Activated naive CD8-positive, alpha-beta T cell treated with anti-CD3 and anti-CD28 coated beads, Interleukin-2, amount 10 ng/mL, durations not matched to agents 7 days and 5 days (primary cell): ENCODE measurements around the gene MAPK10. TPM values are rescaled to one million over a fixed set of nuclear protein-coding genes. Genes with fewer than 3 reads are reported as not detected.

Source experiments
- ATAC-seq: fragments of 150-1000 bp; cut with Tn5 transposase; one replicate; pipeline ENCODE4 v1.10.0; 2021; ENCODE audit warnings: low read depth, moderate library complexity
- POLR2A ChIA-PET: fragments of 350-600 bp; sonication (Branson Sonifier 250); formaldehyde crosslinking; loops from one replicate; lab custom pipeline; 2021; ENCODE audit warnings: antibody characterized with exemption; lab: Charles Lee
- DNase-seq: peaks from one replicate; pipeline ENCODE4 v3.0.0; 2021
- H3K27ac Mint-ChIP-seq: one replicate; pipeline ENCODE4 v1.8.0; 2022; ENCODE audit warnings: mild to moderate bottlenecking, mixed read lengths
- H3K27me3 Mint-ChIP-seq: one replicate; pipeline ENCODE4 v1.8.0; 2022; ENCODE audit warnings: mild to moderate bottlenecking, moderate library complexity, mixed read lengths
- H3K36me3 Mint-ChIP-seq: one replicate; pipeline ENCODE4 v1.8.0; 2021; ENCODE audit warnings: mild to moderate bottlenecking, mixed read lengths
- H3K4me1 Mint-ChIP-seq: one replicate; pipeline ENCODE4 v1.8.0; 2021; ENCODE audit warnings: mixed read lengths
- H3K4me3 Mint-ChIP-seq: one replicate; pipeline ENCODE4 v1.8.0; 2022; ENCODE audit warnings: mild to moderate bottlenecking, moderate library complexity, mixed read lengths
- H3K9me3 Mint-ChIP-seq: one replicate; pipeline ENCODE4 v1.8.0; 2021; ENCODE audit warnings: mixed read lengths
- total RNA-seq, 2 experiments: library from RNA; stranded (reverse); gene quantifications; one replicate each; pipeline ENCODE4 v1.2.3, GENCODE V29; 2021

The MAPK10 gene
- total RNA-seq, 2 experiments from 2014 or later, result not detected

GRCh38 chr4:86014599-86014998 lies 345.3 kb downstream of the MAPK10 start:
- H3K27ac Mint-ChIP-seq, result no peak overlapping the region
- no peak for DNase-seq
- no peak for ATAC-seq

GRCh38 chr4:86013621-86014020 lies 346.2 kb downstream of the MAPK10 start:
- Mint-ChIP-seq H3K4me1 (no peaks in the 10 kb centered on the region), H3K4me3 (no peak overlapping the region), H3K36me3 (no peaks in the 10 kb centered on the region), H3K9me3 (no peaks in the 10 kb centered on the region), H3K27ac (no peak overlapping the region), H3K27me3 (no peaks in the 10 kb centered on the region)
- ATAC-seq, result no peak
- POLR2A ChIA-PET, result no interaction called here
- no peak for DNase-seq

More at GRCh38 chr4:86014599-86014998, 345.3 kb downstream of the MAPK10 start:
- no peaks in the 10 kb centered on the region for H3K4me1 Mint-ChIP-seq
- H3K36me3 Mint-ChIP-seq, result no peaks in the 10 kb centered on the region
- no peaks in the 10 kb centered on the region for H3K27me3 Mint-ChIP-seq
- H3K4me3 Mint-ChIP-seq, result no peak overlapping the region
- no peaks in the 10 kb centered on the region for H3K9me3 Mint-ChIP-seq
- POLR2A ChIA-PET, result no interaction called here

- POLR2A ChIA-PET, result no interaction called here
- H3K36me3 Mint-ChIP-seq, result no peaks in the 10 kb centered on the region
- H3K27ac Mint-ChIP-seq, result no peak overlapping the region
- no peaks in the 10 kb centered on the region for H3K4me1 Mint-ChIP-seq
- no peak overlapping the region for H3K4me3 Mint-ChIP-seq
- ATAC-seq (no peak), DNase-seq (no peak)
- no peaks in the 10 kb centered on the region for H3K27me3 Mint-ChIP-seq
- no peaks in the 10 kb centered on the region for H3K9me3 Mint-ChIP-seq
These were observed 348.7 kb downstream of the MAPK10 start for GRCh38 chr4:86011117-86011516.

GRCh38 chr4:86007042-86007441 lies 352.8 kb downstream of the MAPK10 start:
- no peaks in the 10 kb centered on the region for H3K27me3 Mint-ChIP-seq
- POLR2A ChIA-PET, result no interaction called here
- peaks cover 1% of the 10 kb centered on the region for H3K9me3 Mint-ChIP-seq
- H3K4me3 Mint-ChIP-seq, result no peak overlapping the region
- H3K4me1 Mint-ChIP-seq, result no peaks in the 10 kb centered on the region
- H3K27ac Mint-ChIP-seq, result no peak overlapping the region
- no peaks in the 10 kb centered on the region for H3K36me3 Mint-ChIP-seq
- ATAC-seq, result no peak
- no peak for DNase-seq

GRCh38 chr4:86006057-86006456 lies 353.8 kb downstream of the MAPK10 start:
- H3K27me3 Mint-ChIP-seq, result no peaks in the 10 kb centered on the region
- no peaks in the 10 kb centered on the region for H3K36me3 Mint-ChIP-seq
- ATAC-seq (no peak), DNase-seq (no peak)
- POLR2A ChIA-PET, result no interaction called here
- peaks cover 1% of the 10 kb centered on the region for H3K9me3 Mint-ChIP-seq
- H3K4me3 Mint-ChIP-seq, result no peak overlapping the region
- H3K27ac Mint-ChIP-seq, result no peak overlapping the region
- H3K4me1 Mint-ChIP-seq, result no peaks in the 10 kb centered on the region

- H3K27ac Mint-ChIP-seq, result no peak overlapping the region
- DNase-seq, result no peak
- H3K27me3 Mint-ChIP-seq, result no peaks in the 10 kb centered on the region
- H3K4me1 Mint-ChIP-seq, result no peaks in the 10 kb centered on the region
- H3K4me3 Mint-ChIP-seq, result no peak overlapping the region
- ATAC-seq, result no peak
- POLR2A ChIA-PET, result no interaction called here
- H3K9me3 Mint-ChIP-seq, result peaks cover 1% of the 10 kb centered on the region
- no peaks in the 10 kb centered on the region for H3K36me3 Mint-ChIP-seq
These were observed 355.8 kb downstream of the MAPK10 start for GRCh38 chr4:86004030-86004429.

GRCh38 chr4:86001591-86001990 lies 358.3 kb downstream of the MAPK10 start:
- H3K4me3 Mint-ChIP-seq, result no peak overlapping the region
- DNase-seq, result no peak
- H3K27me3 Mint-ChIP-seq, result no peaks in the 10 kb centered on the region

GRCh38 chr4:85995361-85995760 lies 364.5 kb downstream of the MAPK10 start:
- no peaks in the 10 kb centered on the region for H3K4me1 Mint-ChIP-seq
- H3K9me3 Mint-ChIP-seq, result no peaks in the 10 kb centered on the region
- H3K4me3 Mint-ChIP-seq, result no peak overlapping the region
- H3K27me3 Mint-ChIP-seq, result no peaks in the 10 kb centered on the region
- ATAC-seq, result no peak
- H3K27ac Mint-ChIP-seq, result no peak overlapping the region
- POLR2A ChIA-PET, result no interaction called here
- no peak for DNase-seq
- no peaks in the 10 kb centered on the region for H3K36me3 Mint-ChIP-seq

More at GRCh38 chr4:86001591-86001990, 358.3 kb downstream of the MAPK10 start:
- H3K27ac Mint-ChIP-seq, result no peak overlapping the region
- H3K9me3 Mint-ChIP-seq, result peaks cover 1% of the 10 kb centered on the region
- POLR2A ChIA-PET, result no interaction called here
- no peak for ATAC-seq
- no peaks in the 10 kb centered on the region for H3K36me3 Mint-ChIP-seq
- H3K4me1 Mint-ChIP-seq, result no peaks in the 10 kb centered on the region

GRCh38 chr4:85994576-85994975 lies 365.3 kb downstream of the MAPK10 start:
- Mint-ChIP-seq H3K27ac (no peak overlapping the region), H3K9me3 (no peaks in the 10 kb centered on the region), H3K36me3 (no peaks in the 10 kb centered on the region), H3K4me3 (no peak overlapping the region), H3K4me1 (no peaks in the 10 kb centered on the region), H3K27me3 (no peaks in the 10 kb centered on the region)
- no peak for DNase-seq
- ATAC-seq, result no peak
- POLR2A ChIA-PET, result no interaction called here

- Mint-ChIP-seq H3K27ac (no peak overlapping the region), H3K4me1 (no peaks in the 10 kb centered on the region), H3K36me3 (no peaks in the 10 kb centered on the region), H3K9me3 (no peaks in the 10 kb centered on the region), H3K4me3 (no peak overlapping the region), H3K27me3 (no peaks in the 10 kb centered on the region)
- DNase-seq (no peak), ATAC-seq (no peak)
- POLR2A ChIA-PET, result no interaction called here
These were observed 366.2 kb downstream of the MAPK10 start for GRCh38 chr4:85993641-85994040.

- POLR2A ChIA-PET, result no interaction called here
- no peak overlapping the region for H3K4me3 Mint-ChIP-seq
- H3K4me1 Mint-ChIP-seq, result no peaks in the 10 kb centered on the region
- H3K36me3 Mint-ChIP-seq, result no peaks in the 10 kb centered on the region
- ATAC-seq (no peak), DNase-seq (no peak)
- H3K27ac Mint-ChIP-seq, result no peak overlapping the region
- H3K27me3 Mint-ChIP-seq, result no peaks in the 10 kb centered on the region
- no peaks in the 10 kb centered on the region for H3K9me3 Mint-ChIP-seq
These were observed 373.6 kb downstream of the MAPK10 start for GRCh38 chr4:85986266-85986665.

- POLR2A ChIA-PET, result no interaction called here
- H3K4me3 Mint-ChIP-seq, result no peak overlapping the region
- no peaks in the 10 kb centered on the region for H3K4me1 Mint-ChIP-seq
These were observed 380.6 kb downstream of the MAPK10 start for GRCh38 chr4:85979276-85979675.

GRCh38 chr4:85970535-85970934 lies 389.3 kb downstream of the MAPK10 start:
- H3K9me3 Mint-ChIP-seq, result no peaks in the 10 kb centered on the region
- no peak overlapping the region for H3K4me3 Mint-ChIP-seq
- no peaks in the 10 kb centered on the region for H3K36me3 Mint-ChIP-seq
- H3K4me1 Mint-ChIP-seq, result no peaks in the 10 kb centered on the region
- no peaks in the 10 kb centered on the region for H3K27me3 Mint-ChIP-seq
- no peak for ATAC-seq
- POLR2A ChIA-PET, result no interaction called here
- no peak overlapping the region for H3K27ac Mint-ChIP-seq
- DNase-seq, result no peak

More at GRCh38 chr4:85979276-85979675, 380.6 kb downstream of the MAPK10 start:
- DNase-seq, result no peak
- no peaks in the 10 kb centered on the region for H3K36me3 Mint-ChIP-seq
- H3K27ac Mint-ChIP-seq, result no peak overlapping the region
- no peaks in the 10 kb centered on the region for H3K9me3 Mint-ChIP-seq
- no peak for ATAC-seq
- H3K27me3 Mint-ChIP-seq, result no peaks in the 10 kb centered on the region

- Mint-ChIP-seq H3K27ac (no peak overlapping the region), H3K9me3 (no peaks in the 10 kb centered on the region), H3K4me1 (no peaks in the 10 kb centered on the region), H3K36me3 (no peaks in the 10 kb centered on the region), H3K4me3 (no peak overlapping the region), H3K27me3 (no peaks in the 10 kb centered on the region)
- DNase-seq, result no peak
- POLR2A ChIA-PET, result no interaction called here
- no peak for ATAC-seq
These were observed 390.7 kb downstream of the MAPK10 start for GRCh38 chr4:85968945-85969819.
